ENCODE results near the gene DSCAM.

DNA sequence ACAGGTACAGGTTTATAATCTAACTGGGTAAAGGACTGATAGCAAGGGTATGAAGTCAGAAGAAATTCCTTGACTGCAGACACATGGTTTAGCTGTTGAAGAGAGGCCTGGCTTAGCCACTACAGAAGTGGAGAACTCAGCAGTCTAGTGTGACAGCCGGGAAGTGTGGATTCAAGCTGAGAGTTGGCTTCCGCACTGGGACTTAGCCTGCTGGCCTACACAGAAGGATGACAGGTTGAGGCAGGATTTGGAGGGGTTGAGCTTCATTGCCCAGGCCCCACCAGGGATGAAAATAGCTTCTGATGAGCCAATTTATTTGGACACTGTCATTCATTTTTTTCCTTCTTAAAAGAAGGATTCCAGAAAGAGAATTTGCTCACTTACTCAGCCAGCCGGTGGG lies 695.3 kb downstream of the DSCAM start:
- TF ChIP-seq, protein P1, sequence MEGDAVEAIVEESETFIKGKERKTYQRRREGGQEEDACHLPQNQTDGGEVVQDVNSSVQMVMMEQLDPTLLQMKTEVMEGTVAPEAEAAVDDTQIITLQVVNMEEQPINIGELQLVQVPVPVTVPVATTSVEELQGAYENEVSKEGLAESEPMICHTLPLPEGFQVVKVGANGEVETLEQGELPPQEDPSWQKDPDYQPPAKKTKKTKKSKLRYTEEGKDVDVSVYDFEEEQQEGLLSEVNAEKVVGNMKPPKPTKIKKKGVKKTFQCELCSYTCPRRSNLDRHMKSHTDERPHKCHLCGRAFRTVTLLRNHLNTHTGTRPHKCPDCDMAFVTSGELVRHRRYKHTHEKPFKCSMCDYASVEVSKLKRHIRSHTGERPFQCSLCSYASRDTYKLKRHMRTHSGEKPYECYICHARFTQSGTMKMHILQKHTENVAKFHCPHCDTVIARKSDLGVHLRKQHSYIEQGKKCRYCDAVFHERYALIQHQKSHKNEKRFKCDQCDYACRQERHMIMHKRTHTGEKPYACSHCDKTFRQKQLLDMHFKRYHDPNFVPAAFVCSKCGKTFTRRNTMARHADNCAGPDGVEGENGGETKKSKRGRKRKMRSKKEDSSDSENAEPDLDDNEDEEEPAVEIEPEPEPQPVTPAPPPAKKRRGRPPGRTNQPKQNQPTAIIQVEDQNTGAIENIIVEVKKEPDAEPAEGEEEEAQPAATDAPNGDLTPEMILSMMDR (IDR thresholded peaks at IDR 0.05), result no peak
- no peak for TF ChIP-seq POLR2A (IDR thresholded peaks at IDR 0.05)

All from uterus (tissue), 2 donors.